Renal cortex interstitium (tissue), 11 donors: ENCODE results near the gene RAPGEF5. TPM values are rescaled to one million over a fixed set of nuclear protein-coding genes. Genes with fewer than 3 reads are reported as not detected.

Source experiments
- DNase-seq, 11 donors: peaks; one replicate each; pipeline ENCODE4 v3.0.0-alpha.2; 2013; ENCODE audit warnings: low read depth in 9 of 11, low spot score in 4 of 11; ENCODE audit errors: extremely low read depth in 1 of 11
- polyA plus RNA-seq, 3 donors: library from polyadenylated mRNA; unstranded; fragments of 120-200 nt; gene quantifications; one replicate each; pipeline ENCODE4 v1.2.1, GENCODE V29; 2013; ENCODE audit not compliant: insufficient read length in 3 of 3

The RAPGEF5 gene
- polyA plus RNA-seq, 3 donors = 36.1 to 47.0 (median 39.9) TPM

GRCh38 chr7:22387583-22387982 is 30.6 kb upstream of the RAPGEF5 start:
- DNase-seq = peak in 2 of 11 donors; percentile 9 to 22

GRCh38 chr7:22386865-22387264 is 29.9 kb upstream of the RAPGEF5 start:
- no peak for DNase-seq

DNA sequence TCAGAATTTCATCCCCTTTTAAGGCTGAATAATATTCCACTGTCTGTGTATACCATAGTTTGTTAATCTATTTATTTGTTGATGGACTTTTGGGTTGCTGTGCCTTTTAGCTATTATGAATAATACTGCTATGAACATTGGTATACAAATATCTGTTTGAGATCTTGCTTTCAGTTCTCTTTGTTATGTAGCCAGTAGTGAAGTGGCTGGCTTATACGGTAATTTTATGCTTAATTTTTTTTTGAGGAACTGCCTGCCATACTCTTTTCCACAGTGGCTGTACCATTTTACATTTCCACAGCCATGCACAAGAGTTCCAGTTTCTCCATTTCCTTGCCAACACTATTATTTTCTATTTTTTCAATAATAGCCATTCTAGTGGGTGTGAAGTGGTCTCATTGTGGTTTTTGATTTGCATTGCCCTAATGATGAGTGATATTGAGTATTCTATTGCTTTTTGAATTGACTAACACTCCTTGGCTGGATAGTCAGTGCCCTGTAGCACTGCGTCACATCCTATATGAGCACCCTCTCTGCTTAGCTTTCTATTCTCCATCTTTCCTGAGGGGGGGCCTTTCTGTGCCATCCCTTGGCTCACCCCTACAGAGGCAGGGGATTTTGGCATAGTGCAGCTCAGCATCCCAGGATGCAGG is 29.4 kb upstream of the RAPGEF5 start:
- no peak for DNase-seq

- no peak for DNase-seq
Observed at GRCh38 chr7:22385326-22385725, 28.4 kb upstream of the RAPGEF5 start.

DNA sequence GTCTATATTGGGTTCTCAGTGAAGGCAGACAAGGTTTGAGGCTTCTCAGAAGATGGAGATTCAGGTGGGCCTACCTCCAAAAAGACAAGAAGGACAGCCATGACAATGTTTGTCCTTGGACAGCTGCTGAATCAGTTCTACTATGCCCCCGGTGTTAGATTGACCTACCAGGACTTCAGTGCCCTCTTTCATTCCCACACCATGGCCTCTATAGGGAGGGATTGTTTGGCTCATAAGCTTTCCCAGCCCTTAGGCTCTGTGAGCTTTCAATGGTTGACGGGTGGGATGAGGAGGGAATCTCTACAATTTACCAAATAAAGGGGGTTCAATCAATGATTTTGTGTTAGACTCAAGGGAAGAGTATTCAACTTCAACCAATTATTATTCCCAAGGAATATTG is 23.4 kb upstream of the RAPGEF5 start:
- DNase-seq = no peak

DNA sequence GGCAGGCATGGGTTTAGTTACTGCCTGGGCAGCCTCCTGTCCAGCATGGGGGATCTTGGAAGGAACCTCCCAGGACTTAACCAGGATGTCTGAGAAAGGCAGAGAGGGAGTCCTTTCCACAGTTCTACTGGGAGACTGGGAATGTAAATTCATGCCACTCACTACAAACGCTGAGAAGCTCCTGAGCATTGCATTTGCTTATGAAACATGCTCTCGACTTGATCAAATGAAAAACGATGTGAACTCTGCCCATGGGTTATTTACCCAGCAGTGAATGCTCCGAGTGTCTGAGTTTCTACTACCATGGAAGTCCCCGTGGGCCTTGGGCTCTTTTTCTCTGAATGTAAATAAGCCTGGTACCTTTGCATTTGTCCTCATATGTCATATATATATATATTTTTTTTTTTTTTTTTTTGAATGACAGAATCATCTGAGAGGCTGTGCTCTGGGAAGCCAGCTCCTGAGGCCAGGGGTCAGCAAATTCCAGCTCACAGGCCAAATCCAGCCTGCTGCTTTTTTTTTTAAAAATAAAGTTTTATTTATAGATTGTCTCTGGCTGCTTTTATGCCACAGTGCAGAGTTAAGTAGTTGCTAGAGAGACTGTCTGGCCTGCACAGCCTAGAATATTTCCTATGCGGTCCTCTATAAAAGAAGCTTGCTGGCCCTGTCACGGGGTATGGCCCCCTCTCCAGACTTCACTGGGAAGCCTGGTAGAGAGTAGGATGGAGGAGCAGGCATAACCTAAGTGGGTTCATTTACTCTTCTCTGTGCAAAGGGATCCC is 21.4 kb upstream of the RAPGEF5 start:
- no peak for DNase-seq

GRCh38 chr7:22377703-22378102 is 20.7 kb upstream of the RAPGEF5 start:
- no peak for DNase-seq

DNA sequence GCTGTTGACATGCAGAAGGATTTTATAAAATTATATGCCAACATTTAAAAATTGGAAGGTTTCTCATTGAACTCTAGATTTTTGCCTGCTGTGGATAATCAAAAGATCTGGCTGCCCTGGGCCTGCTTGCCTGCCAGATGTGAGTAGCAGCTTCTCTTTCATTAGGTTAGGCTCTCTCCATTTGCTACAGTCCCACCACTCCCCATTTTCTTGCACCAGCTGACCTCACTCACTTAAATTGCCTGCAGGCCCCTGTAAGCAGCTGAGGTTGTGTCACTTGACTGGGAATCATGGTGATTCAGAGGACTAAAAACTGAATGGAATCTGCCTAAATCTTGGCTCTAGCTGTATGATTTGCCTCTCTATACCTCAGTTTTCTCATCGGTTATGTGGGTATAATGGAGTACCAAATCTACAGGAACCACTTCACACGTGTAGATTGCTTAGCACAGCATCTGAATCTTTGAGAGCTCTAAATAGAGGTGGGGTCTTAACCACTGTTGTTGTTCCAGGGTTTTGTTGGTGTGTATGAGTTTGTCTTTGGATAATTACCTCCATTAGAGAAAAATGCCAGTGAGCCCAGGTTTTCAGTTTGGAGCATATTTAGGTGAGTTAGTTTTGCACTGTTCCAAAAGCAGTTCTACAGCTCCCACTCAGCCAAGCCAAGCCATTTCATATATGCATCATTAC is 18.6 kb upstream of the RAPGEF5 start:
- DNase-seq = no peak

GRCh38 chr7:22373911-22374310 is 17.0 kb upstream of the RAPGEF5 start:
- DNase-seq = no peak

DNA sequence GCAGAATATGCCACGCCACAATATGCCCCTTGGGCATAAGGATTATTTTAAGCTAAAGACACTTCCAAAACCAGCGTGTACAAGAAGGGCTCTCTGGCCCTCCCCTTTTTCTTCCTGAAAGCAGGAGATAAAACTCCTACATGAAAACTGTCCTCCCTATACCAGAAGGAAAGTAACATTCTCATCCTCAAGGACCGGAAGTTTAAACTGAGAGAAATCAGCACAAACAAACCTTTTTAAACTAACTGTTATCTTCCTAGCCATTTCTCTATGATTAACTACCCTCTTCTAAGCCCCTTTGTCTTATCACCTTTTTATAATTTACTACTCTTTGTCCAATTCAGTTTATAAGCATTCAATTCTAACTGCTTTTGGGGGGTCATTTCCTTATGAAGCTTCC is 16.4 kb upstream of the RAPGEF5 start:
- no peak for DNase-seq

DNA sequence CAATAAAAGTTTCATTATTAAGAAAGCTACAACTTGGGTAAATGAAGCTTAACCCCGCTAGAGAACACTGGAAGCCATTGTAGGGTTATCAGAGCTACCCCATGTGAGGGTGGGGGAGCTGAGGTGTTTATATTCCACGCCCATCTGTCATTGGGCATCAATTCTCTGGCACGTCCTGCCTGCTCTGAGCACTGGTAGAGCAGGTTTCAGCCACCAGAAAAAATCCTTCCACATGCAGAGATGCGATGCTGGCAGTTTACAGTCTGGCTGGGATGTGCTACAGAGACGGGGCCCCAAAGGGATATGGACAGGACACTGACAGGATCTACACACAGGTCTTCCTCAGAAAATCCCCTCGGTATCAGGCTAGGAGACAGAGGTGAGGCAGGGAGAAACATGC is 15.9 kb upstream of the RAPGEF5 start:
- DNase-seq = no peak

DNA sequence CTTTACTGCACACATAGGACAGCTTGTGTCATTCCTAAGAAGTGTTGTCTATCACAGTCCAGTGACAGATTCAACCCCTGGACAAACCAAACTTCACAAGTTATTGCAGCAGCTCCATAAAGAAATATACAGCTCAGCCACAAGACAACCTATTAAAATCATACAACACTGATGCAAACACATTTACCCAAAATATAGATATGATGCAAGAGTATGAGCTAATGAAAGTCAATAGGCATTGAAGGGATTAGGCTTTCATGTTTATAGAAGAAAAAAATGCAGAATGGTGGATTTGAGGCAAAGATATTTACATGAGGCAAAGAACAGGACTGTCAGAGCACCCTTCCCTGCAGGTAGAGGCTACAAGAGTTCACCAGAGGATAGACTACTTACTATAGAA is 14.9 kb upstream of the RAPGEF5 start:
- no peak for DNase-seq

DNA sequence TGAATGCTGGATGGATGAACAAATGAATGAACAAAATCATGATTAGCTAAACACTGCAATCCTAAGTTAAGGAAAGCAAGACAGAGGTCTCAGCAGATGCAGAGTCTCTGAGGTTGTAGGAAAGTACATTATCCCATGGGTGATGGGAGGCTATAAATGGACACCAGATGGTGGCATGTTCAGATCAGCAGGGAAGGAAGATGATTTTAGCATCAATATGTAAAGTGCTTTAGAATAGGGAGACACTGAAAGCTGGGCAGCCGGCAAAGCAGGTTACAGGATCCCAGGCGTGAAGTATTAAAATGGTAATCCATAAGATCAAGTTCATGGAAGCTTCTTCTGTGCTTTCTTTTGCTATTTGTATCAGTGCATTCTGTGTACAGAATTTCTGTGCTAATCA is 7.9 kb upstream of the RAPGEF5 start:
- no peak for DNase-seq

DNA sequence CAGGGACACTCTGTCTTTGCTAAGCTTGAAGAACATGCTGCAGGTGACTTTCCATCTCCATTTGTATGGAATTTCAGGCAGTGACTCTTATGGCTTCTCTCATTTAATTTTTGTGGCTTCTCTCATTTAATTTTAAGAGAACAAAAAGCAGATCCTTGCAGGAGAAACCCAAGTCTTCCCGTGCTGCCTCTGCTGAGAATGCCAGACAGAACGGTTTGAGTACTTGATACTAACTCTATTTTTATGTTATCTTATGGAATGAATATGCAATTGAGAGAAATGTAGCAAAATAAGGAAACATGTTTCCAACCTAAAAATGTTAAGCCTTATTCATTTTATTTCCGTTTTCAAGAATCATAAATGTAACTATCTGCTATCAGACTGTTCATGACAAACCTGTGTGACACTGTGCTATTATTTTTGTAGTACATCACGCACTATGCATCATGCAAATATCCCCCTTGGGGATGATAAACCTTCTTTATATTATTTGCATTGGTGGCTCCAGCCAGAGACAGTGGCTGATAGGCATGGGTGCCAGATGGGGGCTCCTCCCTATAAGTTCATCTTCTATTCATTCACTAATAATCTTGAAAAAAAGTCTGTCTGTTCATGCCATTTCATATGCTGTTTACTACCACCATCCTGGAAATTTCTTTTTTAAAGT is 6.9 kb upstream of the RAPGEF5 start:
- DNase-seq = no peak

DNA sequence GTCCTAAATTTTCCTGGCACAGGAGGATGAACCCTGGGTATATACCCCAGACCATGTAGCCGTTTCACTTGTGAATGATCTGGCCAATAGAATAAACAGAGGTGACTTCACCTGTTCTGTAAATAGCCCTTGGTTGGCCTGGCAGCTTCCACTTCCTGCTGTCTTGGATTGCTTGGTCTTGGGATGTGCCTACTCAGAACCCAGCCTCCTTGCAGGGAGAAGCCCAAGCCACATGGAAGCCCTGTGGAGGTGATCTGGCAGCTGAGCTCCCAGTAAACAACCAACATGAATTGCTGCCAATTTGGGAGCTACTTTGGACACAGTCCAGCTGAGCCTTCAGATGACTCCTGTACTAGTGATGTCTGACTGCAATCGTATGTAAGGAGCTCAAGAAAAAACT is 4.8 kb upstream of the RAPGEF5 start:
- no peak for DNase-seq

DNA sequence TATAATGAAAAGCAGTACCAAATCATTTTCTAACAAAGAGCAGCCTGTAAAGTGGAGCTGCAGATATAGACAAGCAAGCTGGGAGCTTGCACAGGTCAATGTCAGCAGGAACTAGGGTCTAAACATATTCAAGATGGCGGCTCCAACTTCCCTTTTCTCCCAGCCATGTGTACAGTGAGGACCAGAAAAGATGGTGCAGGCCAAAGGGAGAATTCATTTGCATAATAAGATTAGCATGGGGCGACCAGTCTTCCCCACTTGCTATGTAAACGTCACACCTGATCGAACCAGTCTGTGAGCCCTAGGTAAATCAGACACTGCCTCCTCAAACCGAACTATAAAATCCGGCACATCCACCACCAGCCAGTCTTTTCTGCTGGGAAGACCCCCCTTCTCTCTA is 4.4 kb upstream of the RAPGEF5 start:
- no peak for DNase-seq

DNA sequence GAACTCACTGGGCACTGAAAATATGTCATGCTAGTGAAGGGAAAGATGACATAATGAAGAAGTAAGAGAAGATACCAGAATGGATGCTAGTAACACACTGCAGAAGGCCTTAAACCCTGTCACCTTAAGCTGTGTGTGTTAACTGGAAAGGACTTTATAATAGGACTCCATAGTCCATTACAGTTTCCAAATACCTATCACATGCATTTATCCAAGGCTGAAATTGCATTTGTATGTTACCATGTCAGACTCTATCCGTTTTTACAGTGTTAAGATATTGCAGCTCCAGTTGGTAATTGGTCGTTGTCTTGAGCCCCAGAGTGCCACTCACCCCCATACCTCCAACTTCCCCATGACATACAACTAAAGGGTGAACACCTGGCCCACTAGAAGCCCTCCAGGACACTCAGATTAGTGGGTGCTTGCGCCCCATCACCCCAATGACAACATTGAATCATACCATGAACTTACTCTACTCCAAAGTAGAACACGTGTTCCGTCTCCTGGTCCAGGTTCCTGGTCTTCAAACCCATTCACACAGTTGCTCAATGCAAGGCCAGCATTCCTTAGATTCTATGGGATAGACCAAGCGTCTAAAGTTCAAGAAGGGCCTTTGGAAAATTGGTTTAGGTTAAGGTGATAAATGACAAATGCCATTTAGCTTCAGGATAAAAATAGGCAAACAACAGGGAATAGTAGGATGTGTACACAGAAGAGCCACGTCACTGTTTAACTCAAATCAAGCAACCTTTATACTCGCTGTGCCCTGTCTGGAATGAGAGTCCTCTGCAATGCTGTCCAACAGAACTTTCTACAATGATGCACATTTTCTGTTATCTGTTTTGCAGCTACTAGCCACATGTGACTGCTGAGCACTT is 2.1 kb upstream of the RAPGEF5 start:
- DNase-seq = no peak

- DNase-seq = peak in 7 of 11 donors; percentile 31 to 59 (median 46)
Observed at GRCh38 chr7:22357311-22358175, 589 bp upstream of the RAPGEF5 start.
